Body of pancreas (tissue), 4 donors: ENCODE measurements around the gene SNAPC3. TPM values are rescaled to one million over a fixed set of nuclear protein-coding genes. Genes with fewer than 3 reads are reported as not detected.

Source experiments
- ATAC-seq: fragments of 150-250 bp; one replicate; pipeline ENCODE4 v1.9.1; 2016
- DNase-seq, 4 donors: peaks; one replicate each; pipeline ENCODE4 v3.0.0-alpha.2; 2019
- H3K27ac ChIP-seq, 4 donors: fragments of 200-600 bp; sonication (generic); 1 replicate in 3 of 4; 2 replicates in 1 of 4; pipeline versions ENCODE4 v1.5.1 to v1.6.1; 2016 to 2019; ENCODE audit warnings: mild to moderate bottlenecking in 1 of 4, mixed read lengths in 1 of 4, moderate library complexity in 1 of 4
- H3K27me3 ChIP-seq, 2 donors: fragments of 200-600 bp; sonication (generic); one replicate each; pipeline ENCODE4 v1.6.0; 2016; ENCODE audit warnings: mild to moderate bottlenecking in 1 of 2
- H3K36me3 ChIP-seq, 2 donors: fragments of 200-600 bp; sonication (generic); replicated peaks in 1 of 2; 2 replicates each; pipeline ENCODE4 v1.5.1; 2016; ENCODE audit warnings: low read depth in 2 of 2; ENCODE audit not compliant: insufficient read depth in 1 of 2
- H3K4me1 ChIP-seq: fragments of 200-600 bp; sonication (generic); one replicate; pipeline ENCODE4 v1.6.0; 2016
- H3K4me3 ChIP-seq, 2 donors: fragments of 200-600 bp; sonication (generic); 1 replicate in 1 of 2; 2 replicates in 1 of 2; pipeline ENCODE4 v1.5.1; 2016 to 2019
- H3K9me3 ChIP-seq, 3 donors: fragments of 200-600 bp; sonication (generic); 1 replicate in 2 of 3; 2 replicates in 1 of 3; pipeline ENCODE4 v1.5.1; 2016
- POLR2A ChIP-seq, 3 donors: fragments of 450-650 bp; IDR thresholded peaks; one replicate each; pipeline ENCODE4 v1.6.1; 2016; ENCODE audit warnings: antibody characterized with exemption in 3 of 3, mild to moderate bottlenecking in 2 of 3
- WGBS, 2 donors: methylation state at CpG; one replicate each; pipeline ENCODE4 v1.1.5; 2017; 5-methylcytosine and 5-hydroxymethylcytosine counted together
- intact Hi-C: fragments of 100-400 bp; cut with DNase I; formaldehyde crosslinking; loops from one replicate; pipeline ENCODE4 v1.15.1; 2023
- total RNA-seq, 2 donors: library from RNA; depleted of rRNA; stranded (reverse); fragments of >200 nt; gene quantifications; one replicate each; pipeline ENCODE4 v1.1.0, GENCODE V29; 2016
- TF ChIP-seq, protein P1 (sequence below), 7 experiments: fragments of 450-650 bp in 4 of 7; fragments of 200-600 bp in 3 of 7; sonication (generic) in 3 of 7; IDR thresholded peaks; one replicate each; pipeline ENCODE4 v1.5.1; 2016 to 2019; ENCODE audit warnings: antibody characterized with exemption in 7 of 7

Gene SNAPC3
- total RNA-seq, 2 donors from 2014 or later: 21.8 to 31.6 TPM

DNA sequence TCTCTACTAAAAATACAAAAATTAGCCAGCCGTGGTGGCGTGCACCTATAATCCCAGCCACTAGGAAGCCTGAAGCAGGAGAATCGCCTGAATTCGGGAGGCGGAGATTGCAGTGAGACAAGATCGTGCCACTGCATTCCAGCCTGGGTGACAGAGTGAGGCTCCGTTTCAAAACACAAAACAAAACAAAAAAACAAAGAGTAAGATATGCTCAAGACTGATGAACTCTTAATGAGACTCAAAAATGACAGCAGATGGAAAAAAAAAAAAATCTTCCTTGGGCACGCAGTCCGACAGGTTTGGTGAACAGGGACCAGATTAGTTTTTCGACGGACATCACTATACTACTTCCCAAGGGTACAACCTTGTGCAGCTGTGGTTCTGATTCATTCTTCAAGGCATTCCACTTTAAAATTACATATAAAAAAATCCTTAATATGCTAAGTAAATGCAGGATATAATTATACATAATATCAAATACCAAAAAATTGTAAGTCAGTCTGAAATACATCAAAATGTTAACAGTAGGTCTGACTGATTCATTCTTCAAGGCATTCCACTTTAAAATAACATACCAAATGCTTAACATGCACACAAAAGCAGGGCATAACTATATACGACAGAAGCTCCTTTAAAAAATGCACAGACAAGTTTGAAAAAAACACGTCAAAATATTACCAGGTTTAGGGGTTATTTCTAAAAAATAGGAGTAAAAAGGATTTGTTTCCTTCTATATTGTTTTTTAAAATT is 75.7 kb downstream of the SNAPC3 start:
- H3K4me3 ChIP-seq: no peak overlapping the region
- ATAC-seq: no peak
- no peaks in the 10 kb centered on the region for H3K9me3 ChIP-seq
- TF ChIP-seq, protein P1, sequence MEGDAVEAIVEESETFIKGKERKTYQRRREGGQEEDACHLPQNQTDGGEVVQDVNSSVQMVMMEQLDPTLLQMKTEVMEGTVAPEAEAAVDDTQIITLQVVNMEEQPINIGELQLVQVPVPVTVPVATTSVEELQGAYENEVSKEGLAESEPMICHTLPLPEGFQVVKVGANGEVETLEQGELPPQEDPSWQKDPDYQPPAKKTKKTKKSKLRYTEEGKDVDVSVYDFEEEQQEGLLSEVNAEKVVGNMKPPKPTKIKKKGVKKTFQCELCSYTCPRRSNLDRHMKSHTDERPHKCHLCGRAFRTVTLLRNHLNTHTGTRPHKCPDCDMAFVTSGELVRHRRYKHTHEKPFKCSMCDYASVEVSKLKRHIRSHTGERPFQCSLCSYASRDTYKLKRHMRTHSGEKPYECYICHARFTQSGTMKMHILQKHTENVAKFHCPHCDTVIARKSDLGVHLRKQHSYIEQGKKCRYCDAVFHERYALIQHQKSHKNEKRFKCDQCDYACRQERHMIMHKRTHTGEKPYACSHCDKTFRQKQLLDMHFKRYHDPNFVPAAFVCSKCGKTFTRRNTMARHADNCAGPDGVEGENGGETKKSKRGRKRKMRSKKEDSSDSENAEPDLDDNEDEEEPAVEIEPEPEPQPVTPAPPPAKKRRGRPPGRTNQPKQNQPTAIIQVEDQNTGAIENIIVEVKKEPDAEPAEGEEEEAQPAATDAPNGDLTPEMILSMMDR (IDR thresholded peaks at IDR 0.05): no peak
- no peak for TF ChIP-seq POLR2A (IDR thresholded peaks at IDR 0.05)
- no peaks in the 10 kb centered on the region for H3K27me3 ChIP-seq
- H3K4me1 ChIP-seq: no peaks in the 10 kb centered on the region
- intact Hi-C loops: no loop called here
- no peak overlapping the region for H3K27ac ChIP-seq
- 95 to 96% methylated on average over 13 of the region's 13 CpGs for WGBS, 2 donors
- no peak for DNase-seq
- no peaks in the 10 kb centered on the region for H3K36me3 ChIP-seq

DNA sequence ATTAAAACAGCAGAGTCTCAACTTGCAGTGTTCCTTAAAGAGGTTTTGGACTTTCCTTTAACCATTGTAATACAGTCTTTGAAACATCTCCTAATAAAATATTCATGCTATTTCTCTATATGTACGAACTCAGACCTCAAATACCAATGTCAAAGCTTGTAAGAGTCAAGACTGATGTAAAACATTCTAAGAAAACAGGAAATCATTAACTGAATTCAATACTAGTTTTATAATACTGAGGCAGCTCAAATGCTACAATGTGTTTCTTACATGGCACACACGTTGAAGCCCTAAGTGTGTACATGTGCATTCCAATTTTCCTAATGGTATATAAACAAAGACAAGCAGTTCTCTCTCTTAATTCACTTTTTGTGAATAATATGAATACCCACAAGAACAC is 76.5 kb downstream of the SNAPC3 start:
- Histone ChIP-seq H3K4me1 (no peaks in the 10 kb centered on the region), H3K9me3 (no peaks in the 10 kb centered on the region), H3K4me3 (no peak overlapping the region), H3K36me3 (no peaks in the 10 kb centered on the region), H3K27ac (no peak overlapping the region), H3K27me3 (no peaks in the 10 kb centered on the region)
- DNase-seq (no peak), ATAC-seq (no peak)
- intact Hi-C loops: no loop called here
- 61 to 79% methylated on average over 2 of the region's 2 CpGs for WGBS, 2 donors
- TF ChIP-seq, protein P1 (IDR thresholded peaks at IDR 0.05): no peak
- no peak for TF ChIP-seq POLR2A (IDR thresholded peaks at IDR 0.05)

DNA sequence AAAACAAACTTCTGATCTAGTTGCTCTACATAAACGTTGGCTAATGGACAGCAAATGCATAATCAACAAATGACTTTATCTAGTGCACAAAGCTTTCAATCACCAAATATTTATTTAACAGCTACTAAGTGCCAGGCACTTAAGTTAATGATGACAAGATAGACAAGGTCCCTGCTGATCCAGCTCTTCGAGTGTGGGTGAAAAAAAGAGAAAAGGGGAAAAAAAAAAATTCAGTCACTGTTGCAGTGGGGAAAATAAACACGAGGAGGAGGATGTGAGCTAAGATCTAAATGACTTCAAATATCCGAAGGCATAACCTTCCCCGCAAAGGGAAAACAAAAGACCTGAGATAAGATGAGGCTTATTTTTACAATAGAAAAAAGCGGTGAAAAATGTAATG is 78.5 kb downstream of the SNAPC3 start:
- no peak overlapping the region for H3K4me3 ChIP-seq
- H3K27me3 ChIP-seq: no peaks in the 10 kb centered on the region
- WGBS, 2 donors: 40 to 44% methylated on average over 6 of the region's 6 CpGs
- TF ChIP-seq POLR2A (IDR thresholded peaks at IDR 0.05): no peak
- TF ChIP-seq, protein P1 (IDR thresholded peaks at IDR 0.05): peak in 1 of 7 experiments; percentile 5
- ATAC-seq (no peak), DNase-seq (no peak)
- H3K9me3 ChIP-seq: no peaks in the 10 kb centered on the region
- no peak overlapping the region for H3K27ac ChIP-seq
- intact Hi-C loops: no loop called here
- no peaks in the 10 kb centered on the region for H3K36me3 ChIP-seq
- H3K4me1 ChIP-seq: no peaks in the 10 kb centered on the region

DNA sequence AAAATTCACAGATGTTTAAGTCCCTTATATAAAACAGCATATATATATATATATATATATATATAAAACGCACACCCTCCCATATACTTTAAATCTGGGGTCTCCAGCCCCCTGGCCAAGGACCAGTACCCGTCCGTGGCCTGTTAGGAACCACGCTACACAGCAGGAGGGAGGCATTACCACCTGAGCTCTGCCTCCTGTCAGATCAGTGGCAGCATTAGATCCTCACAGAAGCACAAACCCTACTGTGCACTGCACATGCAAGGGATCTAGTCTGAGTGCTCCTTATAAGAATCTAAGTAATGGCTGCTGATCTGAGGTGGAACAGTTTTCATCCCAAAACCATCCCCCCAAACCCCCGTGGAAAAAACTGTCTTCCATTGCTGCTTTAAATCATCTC is 79.1 kb downstream of the SNAPC3 start:
- no peaks in the 10 kb centered on the region for H3K9me3 ChIP-seq
- no peaks in the 10 kb centered on the region for H3K4me1 ChIP-seq
- TF ChIP-seq, protein P1 (IDR thresholded peaks at IDR 0.05): no peak
- no peak for TF ChIP-seq POLR2A (IDR thresholded peaks at IDR 0.05)
- H3K4me3 ChIP-seq: no peak overlapping the region
- ATAC-seq (no peak), DNase-seq (no peak)
- intact Hi-C loops: no loop called here
- no peaks in the 10 kb centered on the region for H3K36me3 ChIP-seq
- H3K27me3 ChIP-seq: no peaks in the 10 kb centered on the region
- 89 to 92% methylated on average over 5 of the region's 5 CpGs for WGBS, 2 donors
- no peak overlapping the region for H3K27ac ChIP-seq

DNA sequence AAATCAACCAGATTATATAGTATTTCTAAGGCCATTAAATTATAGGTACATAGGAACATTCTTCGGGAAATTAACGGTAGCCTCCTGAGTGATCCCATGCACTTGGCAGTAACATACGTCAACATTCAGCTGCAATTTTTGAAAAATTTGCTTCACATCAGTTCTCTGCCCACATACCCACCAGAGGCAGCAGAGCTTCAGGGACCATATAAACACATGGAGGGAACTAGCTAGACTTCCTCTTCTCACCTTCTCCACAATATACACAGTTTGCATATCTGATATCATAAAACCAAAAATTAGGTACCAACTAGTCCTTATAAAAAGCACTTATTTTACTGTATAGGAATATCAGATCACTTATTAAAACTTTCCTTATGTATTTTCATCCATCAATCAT is 83.2 kb downstream of the SNAPC3 start:
- no peak overlapping the region for H3K27ac ChIP-seq
- TF ChIP-seq, protein P1 (IDR thresholded peaks at IDR 0.05): no peak
- TF ChIP-seq POLR2A (IDR thresholded peaks at IDR 0.05): no peak
- no peak for ATAC-seq
- H3K4me3 ChIP-seq: no peak overlapping the region
- peaks cover 11% of the 10 kb centered on the region for H3K4me1 ChIP-seq
- H3K9me3 ChIP-seq: no peaks in the 10 kb centered on the region
- no peaks in the 10 kb centered on the region for H3K36me3 ChIP-seq
- 88 to 90% methylated on average over 3 of the region's 3 CpGs for WGBS, 2 donors
- no peak for DNase-seq
- H3K27me3 ChIP-seq: no peaks in the 10 kb centered on the region
- intact Hi-C loops: no loop called here
